ENCODE data around the gene CLCNKA. TPM values are rescaled to one million over a fixed set of nuclear protein-coding genes. Genes with fewer than 3 reads are reported as not detected.
"Not testable (repeated sequence)": the region's sequence is repeated elsewhere in the genome, so short reads cannot be mapped to it uniquely, and the experiment has no call there.

CLCNKA gene
- total RNA-seq, 1 donor from 2014 or later, result 2.2 TPM

- no peak for DNase-seq (ENCODE audit: low spot score)
Observed at GRCh38 chr1:15997637-15998280, 24.1 kb upstream of the CLCNKA start.

GRCh38 chr1:15998929-15999328, 22.9 kb upstream of the CLCNKA start:
- no peak for DNase-seq (ENCODE audit: low spot score)

GRCh38 chr1:16001274-16001673, 20.6 kb upstream of the CLCNKA start:
- not testable (repeated sequence) for DNase-seq (ENCODE audit: low spot score)

- DNase-seq (ENCODE audit: low spot score), result no peak
Observed at GRCh38 chr1:16005597-16005996, 16.2 kb upstream of the CLCNKA start.

- DNase-seq (ENCODE audit: low spot score), result no peak
Observed at GRCh38 chr1:16006010-16006409, 15.8 kb upstream of the CLCNKA start.

GRCh38 chr1:16006552-16007485, 15.0 kb upstream of the CLCNKA start:
- no peak for DNase-seq (ENCODE audit: low spot score)

GRCh38 chr1:16007671-16008341, 14.0 kb upstream of the CLCNKA start:
- no peak for DNase-seq (ENCODE audit: low spot score)

- DNase-seq (ENCODE audit: low spot score), result peak; percentile 84
Observed at GRCh38 chr1:16009030-16009460, 12.8 kb upstream of the CLCNKA start.

- DNase-seq (ENCODE audit: low spot score), result no peak
Observed at GRCh38 chr1:16009678-16010077, 12.2 kb upstream of the CLCNKA start.

GRCh38 chr1:16010837-16011236, 11.0 kb upstream of the CLCNKA start:
- no peak for DNase-seq (ENCODE audit: low spot score)

GRCh38 chr1:16011936-16012589, 9.8 kb upstream of the CLCNKA start:
- DNase-seq (ENCODE audit: low spot score), result no peak

- peak; percentile 87 for DNase-seq (ENCODE audit: low spot score)
Observed at GRCh38 chr1:16012590-16013219, 9.1 kb upstream of the CLCNKA start.

- peak; percentile 75 for DNase-seq (ENCODE audit: low spot score)
Observed at GRCh38 chr1:16013220-16013907, 8.5 kb upstream of the CLCNKA start.

GRCh38 chr1:16013908-16014258, 8.0 kb upstream of the CLCNKA start:
- DNase-seq (ENCODE audit: low spot score), result no peak

GRCh38 chr1:16014509-16015482, 7.0 kb upstream of the CLCNKA start:
- DNase-seq (ENCODE audit: low spot score), result no peak

- no peak for DNase-seq (ENCODE audit: low spot score)
Observed at GRCh38 chr1:16015491-16015890, 6.3 kb upstream of the CLCNKA start.

- DNase-seq (ENCODE audit: low spot score), result no peak
Observed at GRCh38 chr1:16015960-16016901, 5.6 kb upstream of the CLCNKA start.

- no peak for DNase-seq (ENCODE audit: low spot score)
Observed at GRCh38 chr1:16017076-16017460, 4.8 kb upstream of the CLCNKA start.

Data from ureter (tissue), 1 donor.